Astrocyte of the hippocampus (primary cell): Measurements from ENCODE around the gene GTPBP10.
"Not testable (repeated sequence)": the region's sequence is repeated elsewhere in the genome, so short reads cannot be mapped to it uniquely, and the experiment has no call there.

Source experiments
- DNase-seq: peaks from one replicate; pipeline ENCODE4 v3.0.0; 2011; ENCODE audit warnings: low read depth, low spot score

The GTPBP10 gene

GRCh38 chr7:90346336-90347125 is at the start of gene GTPBP10:
Gene GTPBP10, plus strand, starts transcription at chr7:90346716. Its CDS starts 26 bp downstream, at chr7:90346742.
- DNase-seq, result peak; percentile 99

- peak; percentile 50 for DNase-seq
Observed at GRCh38 chr7:90298145-90299038, 48.1 kb upstream of the GTPBP10 start.

GRCh38 chr7:90303241-90303640 is 43.3 kb upstream of the GTPBP10 start:
- no peak for DNase-seq

- no peak for DNase-seq
Observed at GRCh38 chr7:90309872-90310271, 36.6 kb upstream of the GTPBP10 start.

- no peak for DNase-seq
Observed at GRCh38 chr7:90311175-90311574, 35.3 kb upstream of the GTPBP10 start.

- DNase-seq, result peak; percentile 8
Observed at GRCh38 chr7:90312745-90313144, 33.8 kb upstream of the GTPBP10 start.

- DNase-seq, result no peak
Observed at GRCh38 chr7:90313907-90314306, 32.6 kb upstream of the GTPBP10 start.

- no peak for DNase-seq
Observed at GRCh38 chr7:90320014-90320413, 26.5 kb upstream of the GTPBP10 start.

- no peak for DNase-seq
Observed at GRCh38 chr7:90320418-90320800, 26.1 kb upstream of the GTPBP10 start.

GRCh38 chr7:90320801-90321494 is 25.6 kb upstream of the GTPBP10 start, which contains the start of gene FAM237B:
Gene FAM237B, minus strand, starts transcription at chr7:90321304. Its CDS starts 1,556 bp downstream, at chr7:90319748.
- DNase-seq, result peak; percentile 60

- DNase-seq, result no peak
Observed at GRCh38 chr7:90322837-90323236, 23.7 kb upstream of the GTPBP10 start.

GRCh38 chr7:90326500-90326899 is 20.0 kb upstream of the GTPBP10 start:
- DNase-seq, result no peak

GRCh38 chr7:90334193-90334843 is 12.2 kb upstream of the GTPBP10 start:
- DNase-seq, result no peak

GRCh38 chr7:90334926-90335325 is 11.6 kb upstream of the GTPBP10 start:
- DNase-seq, result not testable (repeated sequence)

GRCh38 chr7:90337106-90337505 is 9.4 kb upstream of the GTPBP10 start:
- peak; percentile 50 for DNase-seq

GRCh38 chr7:90345016-90345415 is 1.5 kb upstream of the GTPBP10 start:
- DNase-seq, result no peak

GRCh38 chr7:90345595-90346335 is 751 bp upstream of the GTPBP10 start:
- peak; percentile 43 for DNase-seq

GRCh38 chr7:90347759-90348158 is 1.2 kb downstream of the GTPBP10 start:
- no peak for DNase-seq

- DNase-seq, result no peak
Observed at GRCh38 chr7:90349305-90349704, 2.8 kb downstream of the GTPBP10 start.

- not testable (repeated sequence) for DNase-seq
Observed at GRCh38 chr7:90350032-90350431, 3.5 kb downstream of the GTPBP10 start.

- no peak for DNase-seq
Observed at GRCh38 chr7:90351987-90352386, 5.5 kb downstream of the GTPBP10 start.
